ENCODE results near the gene UNC93A.
"Not testable (repeated sequence)": the region's sequence is repeated elsewhere in the genome, so short reads cannot be mapped to it uniquely, and the experiment has no call there.

UNC93A gene

GRCh38 chr6:167285077-167285770 is 5.9 kb upstream of the UNC93A start:
- Histone ChIP-seq H3K4me1 (ENCODE audit: control insufficient read depth, insufficient read depth, low read length) (no peaks in the 10 kb centered on the region), H3K36me3 (ENCODE audit: control insufficient read depth in 2 of 2, insufficient read depth in 2 of 2, low read length in 2 of 2) (no peaks in the 10 kb centered on the region), H3K9ac (ENCODE audit: low read length in 2 of 2) (no peak overlapping the region), H3K27ac (ENCODE audit: low read length) (no peak overlapping the region), H3K4me3 (ENCODE audit: low read length in 2 of 2) (no peak overlapping the region), H3K27me3 (ENCODE audit: control insufficient read depth in 1 of 2, insufficient read depth in 2 of 2, low read length in 2 of 2) (no peaks in the 10 kb centered on the region), H3K9me3 (ENCODE audit: control insufficient read depth in 2 of 2, low read length in 2 of 2) (no peaks in the 10 kb centered on the region)

- no peak overlapping the region for H3K4me3 ChIP-seq (ENCODE audit: low read length in 2 of 2)
- H3K4me1 ChIP-seq (ENCODE audit: control insufficient read depth, insufficient read depth, low read length) = no peaks in the 10 kb centered on the region
- H3K9ac ChIP-seq (ENCODE audit: low read length in 2 of 2) = no peak overlapping the region
- no peak overlapping the region for H3K27ac ChIP-seq (ENCODE audit: low read length)
- no peaks in the 10 kb centered on the region for H3K27me3 ChIP-seq (ENCODE audit: control insufficient read depth in 1 of 2, insufficient read depth in 2 of 2, low read length in 2 of 2)
- H3K36me3 ChIP-seq (ENCODE audit: control insufficient read depth in 2 of 2, insufficient read depth in 2 of 2, low read length in 2 of 2) = no peaks in the 10 kb centered on the region
- H3K9me3 ChIP-seq (ENCODE audit: control insufficient read depth in 2 of 2, low read length in 2 of 2) = no peaks in the 10 kb centered on the region
These were observed 3.5 kb upstream of the UNC93A start for GRCh38 chr6:167287513-167288048.

- H3K27me3 ChIP-seq (ENCODE audit: control insufficient read depth in 1 of 2, insufficient read depth in 2 of 2, low read length in 2 of 2); H3K4me1 ChIP-seq (ENCODE audit: control insufficient read depth, insufficient read depth, low read length); H3K27ac ChIP-seq (ENCODE audit: low read length); H3K4me3 ChIP-seq (ENCODE audit: low read length in 2 of 2); H3K36me3 ChIP-seq (ENCODE audit: control insufficient read depth in 2 of 2, insufficient read depth in 2 of 2, low read length in 2 of 2); H3K9me3 ChIP-seq (ENCODE audit: control insufficient read depth in 2 of 2, low read length in 2 of 2); H3K9ac ChIP-seq (ENCODE audit: low read length in 2 of 2): not testable (repeated sequence)
These were observed 2.4 kb upstream of the UNC93A start for GRCh38 chr6:167288591-167289225.

GRCh38 chr6:167289291-167289690 is 1.8 kb upstream of the UNC93A start:
- H3K9ac ChIP-seq (ENCODE audit: low read length in 2 of 2); H3K27ac ChIP-seq (ENCODE audit: low read length); H3K27me3 ChIP-seq (ENCODE audit: control insufficient read depth in 1 of 2, insufficient read depth in 2 of 2, low read length in 2 of 2); H3K4me3 ChIP-seq (ENCODE audit: low read length in 2 of 2); H3K36me3 ChIP-seq (ENCODE audit: control insufficient read depth in 2 of 2, insufficient read depth in 2 of 2, low read length in 2 of 2); H3K4me1 ChIP-seq (ENCODE audit: control insufficient read depth, insufficient read depth, low read length); H3K9me3 ChIP-seq (ENCODE audit: control insufficient read depth in 2 of 2, low read length in 2 of 2): not testable (repeated sequence)

- no peak overlapping the region for H3K27ac ChIP-seq (ENCODE audit: low read length)
- no peak overlapping the region for H3K4me3 ChIP-seq (ENCODE audit: low read length in 2 of 2)
- no peaks in the 10 kb centered on the region for H3K4me1 ChIP-seq (ENCODE audit: control insufficient read depth, insufficient read depth, low read length)
- H3K36me3 ChIP-seq (ENCODE audit: control insufficient read depth in 2 of 2, insufficient read depth in 2 of 2, low read length in 2 of 2) = no peaks in the 10 kb centered on the region
- no peak overlapping the region for H3K9ac ChIP-seq (ENCODE audit: low read length in 2 of 2)
- peaks cover 0 to 2% of the 10 kb centered on the region in 2 donors for H3K27me3 ChIP-seq (ENCODE audit: control insufficient read depth in 1 of 2, insufficient read depth in 2 of 2, low read length in 2 of 2)
- no peaks in the 10 kb centered on the region for H3K9me3 ChIP-seq (ENCODE audit: control insufficient read depth in 2 of 2, low read length in 2 of 2)
These were observed 647 bp downstream of the UNC93A start for GRCh38 chr6:167291623-167292300.

GRCh38 chr6:167292301-167293087 is 1.4 kb downstream of the UNC93A start:
- no peak overlapping the region for H3K27ac ChIP-seq (ENCODE audit: low read length)
- no peak overlapping the region for H3K4me3 ChIP-seq (ENCODE audit: low read length in 2 of 2)
- peaks cover 0 to 2% of the 10 kb centered on the region in 2 donors for H3K27me3 ChIP-seq (ENCODE audit: control insufficient read depth in 1 of 2, insufficient read depth in 2 of 2, low read length in 2 of 2)
- H3K4me1 ChIP-seq (ENCODE audit: control insufficient read depth, insufficient read depth, low read length) = no peaks in the 10 kb centered on the region
- H3K9ac ChIP-seq (ENCODE audit: low read length in 2 of 2) = no peak overlapping the region
- no peaks in the 10 kb centered on the region for H3K9me3 ChIP-seq (ENCODE audit: control insufficient read depth in 2 of 2, low read length in 2 of 2)
- H3K36me3 ChIP-seq (ENCODE audit: control insufficient read depth in 2 of 2, insufficient read depth in 2 of 2, low read length in 2 of 2) = no peaks in the 10 kb centered on the region

- Histone ChIP-seq H3K9me3 (ENCODE audit: control insufficient read depth in 2 of 2, low read length in 2 of 2) (no peaks in the 10 kb centered on the region), H3K4me1 (ENCODE audit: control insufficient read depth, insufficient read depth, low read length) (no peaks in the 10 kb centered on the region), H3K27ac (ENCODE audit: low read length) (no peak overlapping the region), H3K36me3 (ENCODE audit: control insufficient read depth in 2 of 2, insufficient read depth in 2 of 2, low read length in 2 of 2) (no peaks in the 10 kb centered on the region), H3K9ac (ENCODE audit: low read length in 2 of 2) (no peak overlapping the region), H3K4me3 (ENCODE audit: low read length in 2 of 2) (no peak overlapping the region), H3K27me3 (ENCODE audit: control insufficient read depth in 1 of 2, insufficient read depth in 2 of 2, low read length in 2 of 2) (peaks cover 0 to 2% of the 10 kb centered on the region in 2 donors)
These were observed 2.0 kb downstream of the UNC93A start for GRCh38 chr6:167293088-167293589.

GRCh38 chr6:167293590-167294091 is 2.5 kb downstream of the UNC93A start:
- no peaks in the 10 kb centered on the region for H3K36me3 ChIP-seq (ENCODE audit: control insufficient read depth in 2 of 2, insufficient read depth in 2 of 2, low read length in 2 of 2)
- no peak overlapping the region for H3K4me3 ChIP-seq (ENCODE audit: low read length in 2 of 2)
- H3K27ac ChIP-seq (ENCODE audit: low read length) = no peak overlapping the region
- no peaks in the 10 kb centered on the region for H3K9me3 ChIP-seq (ENCODE audit: control insufficient read depth in 2 of 2, low read length in 2 of 2)
- no peaks in the 10 kb centered on the region for H3K4me1 ChIP-seq (ENCODE audit: control insufficient read depth, insufficient read depth, low read length)
- no peak overlapping the region for H3K9ac ChIP-seq (ENCODE audit: low read length in 2 of 2)
- H3K27me3 ChIP-seq (ENCODE audit: control insufficient read depth in 1 of 2, insufficient read depth in 2 of 2, low read length in 2 of 2) = peaks cover 0 to 2% of the 10 kb centered on the region in 2 donors

- no peak overlapping the region for H3K9ac ChIP-seq (ENCODE audit: low read length in 2 of 2)
- H3K9me3 ChIP-seq (ENCODE audit: control insufficient read depth in 2 of 2, low read length in 2 of 2) = no peaks in the 10 kb centered on the region
- no peaks in the 10 kb centered on the region for H3K4me1 ChIP-seq (ENCODE audit: control insufficient read depth, insufficient read depth, low read length)
- H3K4me3 ChIP-seq (ENCODE audit: low read length in 2 of 2) = no peak overlapping the region
- peaks cover 0 to 2% of the 10 kb centered on the region in 2 donors for H3K27me3 ChIP-seq (ENCODE audit: control insufficient read depth in 1 of 2, insufficient read depth in 2 of 2, low read length in 2 of 2)
- no peak overlapping the region for H3K27ac ChIP-seq (ENCODE audit: low read length)
- no peaks in the 10 kb centered on the region for H3K36me3 ChIP-seq (ENCODE audit: control insufficient read depth in 2 of 2, insufficient read depth in 2 of 2, low read length in 2 of 2)
These were observed 3.1 kb downstream of the UNC93A start for GRCh38 chr6:167294241-167294640.

Data from stomach smooth muscle (tissue), 2 donors.